GM06990 (cell line): Measurements from ENCODE around the gene PPFIBP2.

ENCODE experiments used
- DNase-seq: peaks from one replicate; pipeline ENCODE4 v3.0.0-alpha.2; 2011; ENCODE audit not compliant: insufficient read length; ENCODE audit errors: extremely low read depth
- H3K27me3 ChIP-seq: replicated peaks from 2 replicates; pipeline ENCODE4 v1.6.0; 2011; ENCODE audit warnings: low read length; ENCODE audit not compliant: control insufficient read depth, insufficient read depth
- H3K36me3 ChIP-seq: 2 replicates; pipeline ENCODE4 v1.5.1; 2011; ENCODE audit warnings: low read length; ENCODE audit not compliant: control insufficient read depth, insufficient read depth
- H3K4me3 ChIP-seq: replicated peaks from 2 replicates; pipeline ENCODE4 v1.5.1; 2011; ENCODE audit warnings: low read depth, mild to moderate bottlenecking, control low read depth, low read length
- CTCF ChIP-seq: IDR thresholded peaks from 2 replicates; pipeline ENCODE4 v1.5.1; 2011; ENCODE audit warnings: low read length, control low read depth, mild to moderate bottlenecking, inconsistent platforms; ENCODE audit not compliant: insufficient read depth, poor library complexity, severe bottlenecking

The PPFIBP2 gene

DNA sequence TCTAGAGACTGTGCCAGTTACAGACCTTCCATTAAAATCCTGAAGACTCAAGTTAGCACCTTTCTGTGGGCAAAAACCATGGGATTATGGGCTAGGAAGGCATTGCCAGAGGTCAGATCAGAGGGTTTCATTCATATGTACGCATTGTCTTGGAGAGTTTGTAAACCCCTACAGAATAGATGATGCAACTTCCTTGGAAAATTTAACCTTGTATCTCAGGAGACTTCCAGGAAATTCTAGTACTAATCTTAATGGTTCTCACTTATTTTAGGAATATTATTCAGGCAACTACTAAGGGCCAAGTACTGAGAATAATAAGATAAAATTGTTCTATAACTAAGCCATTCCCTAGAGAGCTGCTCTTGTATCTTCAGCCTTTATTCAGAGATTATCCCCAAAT is 21.5 kb upstream of the PPFIBP2 start:
- Histone ChIP-seq H3K27me3 (no peaks in the 10 kb centered on the region), H3K4me3 (no peak overlapping the region), H3K36me3 (no peaks in the 10 kb centered on the region; the same call in none of the 2 replicates)
- no peak for DNase-seq
- no peak for TF ChIP-seq CTCF

DNA sequence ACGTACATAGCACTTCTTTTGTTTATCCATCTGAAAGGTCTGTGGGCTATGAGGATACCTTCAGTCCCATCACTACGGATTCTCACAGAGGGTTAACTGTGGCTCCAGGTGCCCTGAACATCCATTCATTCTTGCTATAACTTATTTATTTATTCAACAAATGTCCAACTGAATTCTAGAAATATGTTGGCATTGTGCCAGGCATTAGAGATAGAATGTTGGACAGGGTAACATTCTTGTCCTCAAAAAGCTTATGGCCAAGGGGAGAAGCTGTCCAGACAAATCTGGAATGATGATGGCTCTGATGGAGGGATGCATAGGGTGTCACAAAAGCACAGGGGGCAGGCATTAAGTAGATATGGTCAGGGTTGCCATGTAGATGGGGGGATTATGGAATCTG is 20.1 kb upstream of the PPFIBP2 start:
- no peaks in the 10 kb centered on the region for H3K27me3 ChIP-seq
- H3K4me3 ChIP-seq, result no peak overlapping the region
- no peaks in the 10 kb centered on the region; the same call in none of the 2 replicates for H3K36me3 ChIP-seq
- TF ChIP-seq CTCF, result no peak
- DNase-seq, result no peak

GRCh38 chr11:7494086-7494745 is 19.6 kb upstream of the PPFIBP2 start:
- H3K27me3 ChIP-seq, result no peaks in the 10 kb centered on the region
- no peak overlapping the region for H3K4me3 ChIP-seq
- H3K36me3 ChIP-seq, result no peaks in the 10 kb centered on the region; the same call in none of the 2 replicates
- TF ChIP-seq CTCF, result no peak
- DNase-seq, result no peak

GRCh38 chr11:7495882-7496551 is 17.8 kb upstream of the PPFIBP2 start:
- TF ChIP-seq CTCF, result no peak
- peak; percentile 78 for DNase-seq
- Histone ChIP-seq H3K27me3 (no peaks in the 10 kb centered on the region), H3K4me3 (no peak overlapping the region), H3K36me3 (no peaks in the 10 kb centered on the region; the same call in none of the 2 replicates)

GRCh38 chr11:7498193-7498592 is 15.6 kb upstream of the PPFIBP2 start:
- no peak for DNase-seq
- Histone ChIP-seq H3K27me3 (no peaks in the 10 kb centered on the region), H3K4me3 (no peak overlapping the region), H3K36me3 (no peaks in the 10 kb centered on the region; the same call in none of the 2 replicates)
- TF ChIP-seq CTCF, result no peak
